ENCODE results near the gene MGAT1.
A peak's percentile ranks its signal among the peaks of the same experiment; 100 is the strongest.
"Not testable (repeated sequence)": the region's sequence is repeated elsewhere in the genome, so short reads cannot be mapped to it uniquely, and the experiment has no call there.

The MGAT1 gene

GRCh38 chr5:180830253-180831138 lies 27.9 kb upstream of the MGAT1 start:
- H3K4me3 ChIP-seq (ENCODE audit: low read length), result peak overlapping the region; percentile 96
- peak; percentile 49 for DNase-seq (ENCODE audit: low read depth)
- TF ChIP-seq CTCF (conservative IDR thresholded peaks at IDR 0.05; ENCODE audit: low read length), result no peak

GRCh38 chr5:180829726-180830125 lies 27.1 kb upstream of the MGAT1 start:
- no peak overlapping the region; the same call in 1 of the 2 replicates for H3K4me3 ChIP-seq (ENCODE audit: low read length)
- no peak for DNase-seq (ENCODE audit: low read depth)
- no peak for TF ChIP-seq CTCF (conservative IDR thresholded peaks at IDR 0.05; ENCODE audit: low read length)

- H3K4me3 ChIP-seq (ENCODE audit: low read length); DNase-seq (ENCODE audit: low read depth): not testable (repeated sequence)
Observed at GRCh38 chr5:180828756-180829531, 26.3 kb upstream of the MGAT1 start.

- not testable (repeated sequence) for DNase-seq (ENCODE audit: low read depth)
Observed at GRCh38 chr5:180827374-180827773, 24.8 kb upstream of the MGAT1 start.

GRCh38 chr5:180825768-180826525 lies 23.3 kb upstream of the MGAT1 start:
- no peak overlapping the region for H3K4me3 ChIP-seq (ENCODE audit: low read length)
- TF ChIP-seq CTCF (conservative IDR thresholded peaks at IDR 0.05; ENCODE audit: low read length), result no peak
- DNase-seq (ENCODE audit: low read depth), result peak; percentile 76

More at GRCh38 chr5:180827374-180827773, 24.8 kb upstream of the MGAT1 start:
- not testable (repeated sequence) for H3K4me3 ChIP-seq (ENCODE audit: low read length)

- TF ChIP-seq CTCF (conservative IDR thresholded peaks at IDR 0.05; ENCODE audit: low read length), result no peak
- H3K4me3 ChIP-seq (ENCODE audit: low read length), result no peak overlapping the region
Observed at GRCh38 chr5:180824630-180825476, 22.2 kb upstream of the MGAT1 start.

GRCh38 chr5:180823940-180824629 lies 21.5 kb upstream of the MGAT1 start:
- no peak overlapping the region for H3K4me3 ChIP-seq (ENCODE audit: low read length)
- no peak for DNase-seq (ENCODE audit: low read depth)
- TF ChIP-seq CTCF (conservative IDR thresholded peaks at IDR 0.05; ENCODE audit: low read length), result no peak

More at GRCh38 chr5:180824630-180825476, 22.2 kb upstream of the MGAT1 start:
- DNase-seq (ENCODE audit: low read depth), result no peak
